Inferior parietal cortex (tissue), 1 donor: ENCODE measurements around the gene LRRC40.
"Not testable (repeated sequence)": the region's sequence is repeated elsewhere in the genome, so short reads cannot be mapped to it uniquely, and the experiment has no call there.

Experiments
- DNase-seq: peaks from one replicate; pipeline ENCODE4 v3.0.0-alpha.2; 2016; ENCODE audit errors: extremely low spot score

LRRC40 gene

GRCh38 chr1:70205434-70206118 is at the start of gene LRRC40:
LRRC40 (minus strand) TSS chr1:70205579; CDS start chr1:70205540, 39 bp downstream.
- DNase-seq, result peak; percentile 97

DNA sequence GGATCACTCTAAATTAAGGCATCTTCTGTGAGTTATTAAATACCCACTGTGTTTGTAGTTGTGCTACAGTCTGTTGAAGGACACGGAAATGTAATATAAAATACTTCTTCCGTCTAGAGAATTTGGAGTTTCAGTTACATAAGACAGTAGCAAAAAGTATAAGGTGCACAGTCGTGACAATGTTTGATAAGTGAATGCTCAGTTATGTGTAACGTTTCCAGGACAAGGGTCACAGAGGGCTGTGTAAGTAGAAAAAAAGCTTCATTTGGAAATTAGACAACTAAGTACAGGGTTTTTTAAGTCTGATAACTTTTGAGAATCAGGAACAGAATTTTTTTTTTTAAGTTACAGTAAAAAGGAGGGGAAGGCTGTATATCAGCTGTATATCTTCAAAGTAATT is 43.4 kb upstream of the LRRC40 start:
- no peak for DNase-seq

GRCh38 chr1:70247768-70248167 is 42.4 kb upstream of the LRRC40 start:
- DNase-seq, result no peak

GRCh38 chr1:70247122-70247521 is 41.7 kb upstream of the LRRC40 start:
- no peak for DNase-seq

DNA sequence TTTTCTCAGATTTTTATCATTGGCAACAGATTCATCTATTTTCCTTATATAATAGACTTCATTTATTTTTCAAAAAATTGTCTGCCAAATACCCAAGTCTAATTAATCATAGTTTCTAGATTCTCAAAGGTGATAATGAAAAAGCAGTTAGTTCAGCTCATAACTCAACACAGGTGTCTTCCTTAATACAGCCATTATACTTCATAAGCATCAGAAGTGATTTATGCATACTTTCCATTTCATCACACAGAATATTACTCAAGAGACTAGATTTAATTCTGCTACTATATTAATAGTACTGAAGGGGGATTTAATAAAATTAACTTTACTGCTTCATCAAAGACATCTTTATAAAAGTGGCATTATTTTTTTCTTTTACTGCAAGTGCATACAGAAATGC is 34.6 kb upstream of the LRRC40 start:
- DNase-seq, result no peak

GRCh38 chr1:70234733-70235132 is 29.4 kb upstream of the LRRC40 start:
- DNase-seq, result no peak

DNA sequence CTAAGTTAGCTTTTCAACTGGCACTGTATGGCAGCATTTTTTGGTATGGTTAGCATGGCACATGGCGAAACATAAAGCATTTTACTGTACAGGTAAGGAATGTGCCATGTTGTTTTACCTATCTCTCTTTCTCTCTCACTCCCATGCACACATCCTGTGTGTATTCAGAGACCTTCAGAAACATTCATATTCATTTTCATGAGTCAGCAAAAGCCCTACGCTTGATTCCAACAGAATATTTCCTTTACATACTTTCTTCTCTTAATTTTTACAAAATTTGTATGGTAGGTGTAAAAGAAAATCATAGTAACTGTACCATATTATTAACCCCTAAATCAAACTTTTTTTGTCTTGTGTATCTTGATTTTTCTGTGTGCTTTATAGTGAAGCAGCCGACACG is 26.1 kb upstream of the LRRC40 start:
- no peak for DNase-seq

- DNase-seq, result no peak
Measured at GRCh38 chr1:70228670-70229069, 23.3 kb upstream of the LRRC40 start.

DNA sequence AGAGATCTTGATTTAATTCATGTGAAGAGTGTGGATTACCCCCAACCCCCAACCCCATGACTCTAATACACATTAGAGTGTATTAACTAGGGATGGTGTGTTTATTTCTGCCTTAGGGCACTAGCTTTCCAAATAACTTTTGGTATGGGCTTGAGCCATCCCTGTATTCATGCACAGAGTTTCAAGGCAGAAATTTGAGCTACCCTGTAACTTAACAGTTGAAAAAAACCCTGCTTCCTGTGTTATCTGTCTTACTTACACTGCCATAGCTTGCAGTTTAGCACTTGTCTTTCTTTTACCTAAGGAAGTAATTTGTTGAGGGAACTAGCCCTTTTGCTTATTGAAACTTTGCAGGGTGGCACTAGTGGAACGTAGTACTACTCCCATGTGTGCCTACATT is 22.1 kb upstream of the LRRC40 start:
- DNase-seq, result no peak

GRCh38 chr1:70224954-70225353 is 19.6 kb upstream of the LRRC40 start:
- DNase-seq, result no peak

DNA sequence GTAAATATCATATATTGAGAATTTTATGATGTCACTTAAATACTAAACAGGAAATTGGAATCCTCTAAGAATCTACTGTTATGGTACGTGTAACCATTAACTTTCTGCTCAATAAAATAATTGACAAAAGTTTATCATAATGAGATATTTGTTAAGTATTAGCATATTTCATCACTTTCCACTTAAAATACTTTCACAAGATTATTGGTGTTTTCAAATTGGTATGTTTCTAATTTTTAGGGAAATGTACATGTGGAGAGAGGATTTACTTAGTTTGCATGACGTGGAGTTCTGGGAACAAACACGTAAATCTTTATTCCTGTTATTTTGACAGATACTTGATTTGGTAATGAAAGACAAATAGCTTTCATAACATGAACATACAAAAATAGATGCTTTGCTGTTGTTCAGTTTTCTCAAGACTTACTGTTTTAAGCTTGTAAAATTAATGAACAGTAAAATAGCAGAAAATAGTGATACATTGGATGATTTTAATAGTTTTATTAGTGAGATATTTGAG is 17.4 kb upstream of the LRRC40 start:
- DNase-seq, result no peak

- peak; percentile 95 for DNase-seq
Measured at GRCh38 chr1:70221238-70222121, 16.1 kb upstream of the LRRC40 start, which contains the start of gene SRSF11. SRSF11 (plus strand) TSS chr1:70221380; CDS start chr1:70221637, 257 bp downstream.

GRCh38 chr1:70220517-70221237 is 15.3 kb upstream of the LRRC40 start:
- no peak for DNase-seq

DNA sequence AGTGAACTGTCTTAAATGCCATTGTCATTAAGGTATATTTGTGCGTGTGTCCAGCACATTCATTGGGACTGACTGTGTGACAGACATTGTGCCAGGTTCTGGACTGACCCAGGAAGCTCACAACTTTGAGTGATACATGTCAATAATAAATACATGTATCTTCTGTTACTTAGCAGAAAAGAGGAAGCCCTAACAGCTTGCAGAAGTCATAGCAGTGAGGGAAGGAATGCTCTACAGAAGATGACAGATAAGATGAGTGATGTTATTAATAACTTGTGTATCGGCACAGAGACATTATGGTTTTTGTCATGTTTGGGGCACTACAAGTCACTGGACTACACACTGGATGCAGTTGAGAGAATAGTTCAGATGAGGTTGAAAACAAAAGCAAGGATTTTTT is 14.6 kb upstream of the LRRC40 start:
- no peak for DNase-seq

GRCh38 chr1:70211541-70211940 is 6.2 kb upstream of the LRRC40 start:
- no peak for DNase-seq

DNA sequence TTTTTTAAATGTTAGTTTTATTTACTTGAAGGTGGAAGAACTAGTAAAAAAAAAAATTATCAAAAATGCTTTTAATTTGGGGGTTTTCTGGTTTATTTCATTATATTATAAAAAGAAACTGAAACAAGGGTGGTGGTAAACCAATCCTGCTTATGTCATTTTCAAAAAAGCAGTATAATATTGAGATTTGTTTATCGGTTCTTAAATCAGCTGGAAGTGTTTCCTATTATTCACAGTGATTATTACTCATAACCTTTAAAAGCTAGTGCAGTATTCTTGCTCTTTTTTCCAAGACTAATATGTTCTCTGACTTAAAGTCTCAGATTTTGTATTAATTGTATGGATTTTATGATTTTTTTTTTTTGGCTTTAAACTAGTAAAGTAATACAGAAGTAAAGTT is 5.4 kb upstream of the LRRC40 start:
- DNase-seq, result no peak

DNA sequence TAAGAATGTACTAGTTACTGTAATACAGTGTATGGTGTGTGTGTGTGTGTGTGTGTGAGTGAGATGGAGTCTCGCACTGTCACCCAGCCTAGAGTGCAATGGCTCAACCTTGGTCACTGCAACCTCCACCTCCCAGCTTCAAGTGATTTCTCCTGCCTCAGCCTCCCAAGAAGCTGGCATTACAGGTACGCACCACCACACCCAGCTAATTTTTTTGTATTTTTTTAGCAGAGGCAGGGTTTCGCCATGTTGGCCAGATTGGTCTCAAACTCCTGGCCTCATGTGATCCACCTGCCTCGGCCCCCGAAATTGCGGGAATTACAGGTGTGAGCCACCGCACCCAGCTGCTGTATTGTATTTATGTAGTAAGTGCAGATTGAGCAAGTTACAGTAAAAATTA is 2.9 kb upstream of the LRRC40 start:
- no peak for DNase-seq

DNA sequence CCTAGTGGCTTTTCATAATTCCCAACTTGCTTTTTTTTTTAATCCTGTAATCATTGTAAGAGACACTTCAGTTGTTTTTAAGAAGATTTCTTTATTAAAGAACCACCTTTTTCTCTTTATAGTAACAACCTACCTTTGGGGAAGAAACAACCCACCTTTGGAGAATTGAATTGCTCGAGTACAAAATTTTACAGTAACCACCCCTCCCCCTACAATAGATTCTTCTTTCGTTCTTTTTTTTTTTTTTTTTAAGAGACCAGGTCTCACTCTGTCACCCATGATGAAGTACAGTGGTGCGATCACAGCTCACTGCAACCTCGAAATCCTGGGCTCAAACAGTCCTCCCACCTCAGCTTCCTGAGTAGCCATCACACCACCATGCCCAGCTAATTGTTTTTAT is 2.1 kb upstream of the LRRC40 start:
- no peak for DNase-seq

- not testable (repeated sequence) for DNase-seq
Measured at GRCh38 chr1:70206833-70207232, 1.5 kb upstream of the LRRC40 start.

GRCh38 chr1:70205071-70205433 is 327 bp downstream of the LRRC40 start:
- DNase-seq, result no peak

- DNase-seq, result no peak
Measured at GRCh38 chr1:70204600-70204999, 779 bp downstream of the LRRC40 start.

DNA sequence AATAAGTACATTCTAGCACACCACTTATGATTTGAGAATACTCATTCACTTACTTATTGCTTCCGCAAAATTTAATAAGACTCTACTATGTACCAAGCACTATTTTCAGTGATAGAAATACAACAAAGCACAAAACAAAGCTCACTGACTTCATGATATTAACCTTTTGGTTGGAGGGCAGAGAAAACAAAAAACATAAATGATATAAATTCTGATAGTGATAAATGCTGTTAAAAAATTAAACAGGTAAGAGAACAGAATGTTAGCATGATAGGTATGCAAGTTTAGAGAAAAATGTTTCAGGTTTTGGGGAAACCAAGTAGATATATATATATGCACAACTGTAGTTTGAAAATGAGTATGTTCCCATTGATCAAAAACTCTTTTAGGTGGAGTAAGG is 1.2 kb downstream of the LRRC40 start:
- no peak for DNase-seq
